ENCODE measurements around the gene SLC2A9. TPM values are rescaled to one million over a fixed set of nuclear protein-coding genes. Genes with fewer than 3 reads are reported as not detected.

Gene SLC2A9
- total and polyA plus RNA-seq, 4 donors = 2.1 to 16.5 (median 9.5) TPM

- Histone ChIP-seq H3K9me3 (ENCODE audit: control insufficient read depth, low read length) (no peaks in the 10 kb centered on the region), H3K36me3 (ENCODE audit: control insufficient read depth in 1 of 2, insufficient read depth in 2 of 2, low read length in 1 of 2) (no peaks in the 10 kb centered on the region), H3K4me1 (ENCODE audit: control insufficient read depth in 1 of 2, insufficient read depth in 2 of 2, low read length in 2 of 2) (no peaks in the 10 kb centered on the region), H3K27ac (ENCODE audit: low read depth in 1 of 2, low read length in 2 of 2) (no peak overlapping the region), H3K27me3 (ENCODE audit: control insufficient read depth in 1 of 2, insufficient read depth in 2 of 2, low read length in 1 of 2) (no peaks in the 10 kb centered on the region), H3K4me3 (ENCODE audit: low read length in 2 of 2) (no peak overlapping the region)
- 90% methylated on average over 10 of the region's 10 CpGs for WGBS, 2 donors
- no peak for ATAC-seq (ENCODE audit: low FRiP score)
- intact Hi-C loops (cut with DNase I) = no loop called here
- peak in 1 of 2 donors; percentile 55 for DNase-seq
These were observed 78.2 kb downstream of the SLC2A9 start for GRCh38 chr4:9942921-9943600.

GRCh38 chr4:9942139-9942538, 79.2 kb downstream of the SLC2A9 start:
- Histone ChIP-seq H3K27me3 (ENCODE audit: control insufficient read depth in 1 of 2, insufficient read depth in 2 of 2, low read length in 1 of 2) (no peaks in the 10 kb centered on the region), H3K9me3 (ENCODE audit: control insufficient read depth, low read length) (no peaks in the 10 kb centered on the region), H3K36me3 (ENCODE audit: control insufficient read depth in 1 of 2, insufficient read depth in 2 of 2, low read length in 1 of 2) (no peaks in the 10 kb centered on the region), H3K27ac (ENCODE audit: low read depth in 1 of 2, low read length in 2 of 2) (no peak overlapping the region), H3K4me1 (ENCODE audit: control insufficient read depth in 1 of 2, insufficient read depth in 2 of 2, low read length in 2 of 2) (no peaks in the 10 kb centered on the region), H3K4me3 (ENCODE audit: low read length in 2 of 2) (no peak overlapping the region)
- 84 to 92% methylated on average over 5 of the region's 5 CpGs for WGBS, 2 donors
- intact Hi-C loops (cut with DNase I) = no loop called here
- DNase-seq (peak in 1 of 2 donors; percentile 50), ATAC-seq (ENCODE audit: low FRiP score) (no peak)

- Histone ChIP-seq H3K36me3 (ENCODE audit: control insufficient read depth in 1 of 2, insufficient read depth in 2 of 2, low read length in 1 of 2) (no peaks in the 10 kb centered on the region), H3K4me1 (ENCODE audit: control insufficient read depth in 1 of 2, insufficient read depth in 2 of 2, low read length in 2 of 2) (no peaks in the 10 kb centered on the region), H3K4me3 (ENCODE audit: low read length in 2 of 2) (no peak overlapping the region), H3K27ac (ENCODE audit: low read depth in 1 of 2, low read length in 2 of 2) (no peak overlapping the region), H3K27me3 (ENCODE audit: control insufficient read depth in 1 of 2, insufficient read depth in 2 of 2, low read length in 1 of 2) (no peaks in the 10 kb centered on the region), H3K9me3 (ENCODE audit: control insufficient read depth, low read length) (no peaks in the 10 kb centered on the region)
- intact Hi-C loops (cut with DNase I) = no loop called here
- no peak for ATAC-seq (ENCODE audit: low FRiP score)
- peak in 1 of 2 donors; percentile 2 for DNase-seq
- 91 to 93% methylated on average over 5 of the region's 5 CpGs for WGBS, 2 donors
These were observed 81.3 kb downstream of the SLC2A9 start for GRCh38 chr4:9940041-9940440.

- DNase-seq (peak in 1 of 2 donors; percentile 13), ATAC-seq (ENCODE audit: low FRiP score) (no peak)
- intact Hi-C loops (cut with DNase I) = no loop called here
- Histone ChIP-seq H3K4me1 (ENCODE audit: control insufficient read depth in 1 of 2, insufficient read depth in 2 of 2, low read length in 2 of 2) (no peaks in the 10 kb centered on the region), H3K9me3 (ENCODE audit: control insufficient read depth, low read length) (no peaks in the 10 kb centered on the region), H3K36me3 (ENCODE audit: control insufficient read depth in 1 of 2, insufficient read depth in 2 of 2, low read length in 1 of 2) (no peaks in the 10 kb centered on the region), H3K27me3 (ENCODE audit: control insufficient read depth in 1 of 2, insufficient read depth in 2 of 2, low read length in 1 of 2) (no peaks in the 10 kb centered on the region), H3K4me3 (ENCODE audit: low read length in 2 of 2) (no peak overlapping the region), H3K27ac (ENCODE audit: low read depth in 1 of 2, low read length in 2 of 2) (no peak overlapping the region)
- 75 to 79% methylated on average over 5 of the region's 5 CpGs for WGBS, 2 donors
These were observed 82.4 kb downstream of the SLC2A9 start for GRCh38 chr4:9938933-9939332.

- DNase-seq (no peak), ATAC-seq (ENCODE audit: low FRiP score) (no peak)
- no peaks in the 10 kb centered on the region for H3K36me3 ChIP-seq (ENCODE audit: control insufficient read depth in 1 of 2, insufficient read depth in 2 of 2, low read length in 1 of 2)
- H3K27me3 ChIP-seq (ENCODE audit: control insufficient read depth in 1 of 2, insufficient read depth in 2 of 2, low read length in 1 of 2) = no peaks in the 10 kb centered on the region
- no peaks in the 10 kb centered on the region for H3K9me3 ChIP-seq (ENCODE audit: control insufficient read depth, low read length)
- WGBS, 2 donors = 80 to 83% methylated on average over 6 of the region's 6 CpGs
- intact Hi-C loops (cut with DNase I) = no loop called here
- no peak overlapping the region for H3K27ac ChIP-seq (ENCODE audit: low read depth in 1 of 2, low read length in 2 of 2)
- no peak overlapping the region for H3K4me3 ChIP-seq (ENCODE audit: low read length in 2 of 2)
- H3K4me1 ChIP-seq (ENCODE audit: control insufficient read depth in 1 of 2, insufficient read depth in 2 of 2, low read length in 2 of 2) = no peaks in the 10 kb centered on the region
These were observed 84.2 kb downstream of the SLC2A9 start for GRCh38 chr4:9937078-9937477.

GRCh38 chr4:9936129-9936644, 85.1 kb downstream of the SLC2A9 start:
- ATAC-seq (ENCODE audit: low FRiP score) = no peak
- H3K36me3 ChIP-seq (ENCODE audit: control insufficient read depth in 1 of 2, insufficient read depth in 2 of 2, low read length in 1 of 2) = no peaks in the 10 kb centered on the region
- no peaks in the 10 kb centered on the region for H3K27me3 ChIP-seq (ENCODE audit: control insufficient read depth in 1 of 2, insufficient read depth in 2 of 2, low read length in 1 of 2)
- no peak overlapping the region for H3K27ac ChIP-seq (ENCODE audit: low read depth in 1 of 2, low read length in 2 of 2)
- H3K9me3 ChIP-seq (ENCODE audit: control insufficient read depth, low read length) = no peaks in the 10 kb centered on the region
- 68 to 69% methylated on average over 5 of the region's 5 CpGs for WGBS, 2 donors
- no peak overlapping the region for H3K4me3 ChIP-seq (ENCODE audit: low read length in 2 of 2)
- H3K4me1 ChIP-seq (ENCODE audit: control insufficient read depth in 1 of 2, insufficient read depth in 2 of 2, low read length in 2 of 2) = no peaks in the 10 kb centered on the region
- no peak for DNase-seq
- intact Hi-C loops (cut with DNase I) = no loop called here

GRCh38 chr4:9933956-9934355, 87.3 kb downstream of the SLC2A9 start:
- DNase-seq (no peak), ATAC-seq (ENCODE audit: low FRiP score) (no peak)
- Histone ChIP-seq H3K9me3 (ENCODE audit: control insufficient read depth, low read length) (no peaks in the 10 kb centered on the region), H3K27me3 (ENCODE audit: control insufficient read depth in 1 of 2, insufficient read depth in 2 of 2, low read length in 1 of 2) (no peaks in the 10 kb centered on the region), H3K4me1 (ENCODE audit: control insufficient read depth in 1 of 2, insufficient read depth in 2 of 2, low read length in 2 of 2) (no peaks in the 10 kb centered on the region), H3K36me3 (ENCODE audit: control insufficient read depth in 1 of 2, insufficient read depth in 2 of 2, low read length in 1 of 2) (no peaks in the 10 kb centered on the region), H3K4me3 (ENCODE audit: low read length in 2 of 2) (no peak overlapping the region), H3K27ac (ENCODE audit: low read depth in 1 of 2, low read length in 2 of 2) (no peak overlapping the region)
- 92 to 98% methylated on average over 1 of the region's 1 CpG for WGBS, 2 donors
- intact Hi-C loops (cut with DNase I) = no loop called here

- WGBS, 2 donors = 66 to 81% methylated on average over 4 of the region's 4 CpGs
These were observed 88.1 kb downstream of the SLC2A9 start for GRCh38 chr4:9933184-9933583.

GRCh38 chr4:9932771-9933170, 88.5 kb downstream of the SLC2A9 start:
- Histone ChIP-seq H3K4me3 (ENCODE audit: low read length in 2 of 2) (no peak overlapping the region), H3K36me3 (ENCODE audit: control insufficient read depth in 1 of 2, insufficient read depth in 2 of 2, low read length in 1 of 2) (no peaks in the 10 kb centered on the region), H3K27ac (ENCODE audit: low read depth in 1 of 2, low read length in 2 of 2) (no peak overlapping the region), H3K27me3 (ENCODE audit: control insufficient read depth in 1 of 2, insufficient read depth in 2 of 2, low read length in 1 of 2) (no peaks in the 10 kb centered on the region), H3K4me1 (ENCODE audit: control insufficient read depth in 1 of 2, insufficient read depth in 2 of 2, low read length in 2 of 2) (no peaks in the 10 kb centered on the region), H3K9me3 (ENCODE audit: control insufficient read depth, low read length) (no peaks in the 10 kb centered on the region)
- intact Hi-C loops (cut with DNase I) = no loop called here
- ATAC-seq (ENCODE audit: low FRiP score) = no peak
- 43 to 45% methylated on average over 4 of the region's 4 CpGs for WGBS, 2 donors
- no peak for DNase-seq

More at GRCh38 chr4:9933184-9933583, 88.1 kb downstream of the SLC2A9 start:
- Histone ChIP-seq H3K27me3 (ENCODE audit: control insufficient read depth in 1 of 2, insufficient read depth in 2 of 2, low read length in 1 of 2) (no peaks in the 10 kb centered on the region), H3K36me3 (ENCODE audit: control insufficient read depth in 1 of 2, insufficient read depth in 2 of 2, low read length in 1 of 2) (no peaks in the 10 kb centered on the region), H3K4me1 (ENCODE audit: control insufficient read depth in 1 of 2, insufficient read depth in 2 of 2, low read length in 2 of 2) (no peaks in the 10 kb centered on the region), H3K27ac (ENCODE audit: low read depth in 1 of 2, low read length in 2 of 2) (no peak overlapping the region), H3K9me3 (ENCODE audit: control insufficient read depth, low read length) (no peaks in the 10 kb centered on the region), H3K4me3 (ENCODE audit: low read length in 2 of 2) (no peak overlapping the region)
- no peak for ATAC-seq (ENCODE audit: low FRiP score)
- intact Hi-C loops (cut with DNase I) = no loop called here
- no peak for DNase-seq
